A549 (cell line): Measurements from ENCODE around the gene SLC45A2. TPM values are rescaled to one million over a fixed set of nuclear protein-coding genes. Genes with fewer than 3 reads are reported as not detected.

Experiments used
- ATAC-seq, 2 experiments: fragments of 200-7000 bp in 1 of 2; fragments of >200 bp in 1 of 2; cut with Nextera tagmentation in 1 of 2; cut with Tn5 transposase in 1 of 2; 3 replicates each; pipeline versions ENCODE4 v1.8.0 to v1.9.1; 2018 to 2020; ENCODE audit warnings: mild to moderate bottlenecking in 1 of 2, moderate library complexity in 1 of 2
- CTCF ChIA-PET: fragments of 300-600 bp; sonication (Branson Sonifier 250); formaldehyde crosslinking; extraction: SDS; loops from one replicate; lab custom pipeline; 2021; ENCODE audit warnings: antibody characterized with exemption, inconsistent platforms; lab: Yijun Ruan, JAX
- POLR2A ChIA-PET: fragments of 350-600 bp; formaldehyde crosslinking; extraction: SDS; loops from one replicate; lab custom pipeline; 2021; ENCODE audit warnings: antibody characterized with exemption, inconsistent platforms; lab: Yijun Ruan, JAX
- DNase-seq, 2 experiments: peaks; one replicate each; pipeline versions ENCODE4 v3.0.0 to v3.0.0-alpha.2; 2011 to 2016; ENCODE audit warnings: low read depth in 1 of 2, low spot score in 1 of 2
- FAIRE-seq: peaks from 2 replicates; lab custom pipeline; 2011; peaks lifted over from hg19 to GRCh38; lab: Jason Lieb, UNC
- H3K27ac ChIP-seq, 2 experiments: fragments of >200 bp; sonication (Bioruptor Twin); formaldehyde crosslinking; 3 replicates each; pipeline ENCODE4 v1.5.1; 2016 to 2017
- H3K4me1 ChIP-seq: fragments of >200 bp; sonication (Bioruptor Twin); formaldehyde crosslinking; 3 replicates; pipeline ENCODE4 v1.6.1; 2016
- H3K4me2 ChIP-seq: fragments of >200 bp; sonication (Bioruptor Twin); formaldehyde crosslinking; 3 replicates; pipeline ENCODE4 v1.6.1; 2016
- H3K4me3 ChIP-seq: fragments of >200 bp; sonication (Bioruptor Twin); formaldehyde crosslinking; 3 replicates; pipeline ENCODE4 v1.5.1; 2016
- H3K9me3 ChIP-seq: fragments of >200 bp; sonication (Bioruptor Twin); formaldehyde crosslinking; 3 replicates; pipeline ENCODE4 v1.6.1; 2016
- CBX2 ChIP-seq: fragments of 200-600 bp; sonication (generic); IDR thresholded peaks from 2 replicates; pipeline ENCODE4 v1.6.1; 2016; ENCODE audit warnings: low read depth, mild to moderate bottlenecking, borderline replicate concordance
- CBX8 ChIP-seq: fragments of 200-600 bp; sonication (generic); IDR thresholded peaks from 2 replicates; pipeline ENCODE4 v1.6.1; 2016
- CTCF ChIP-seq: fragments of >200 bp; sonication (Bioruptor Twin); formaldehyde crosslinking; IDR thresholded peaks from 3 replicates; pipeline ENCODE4 v1.5.1; 2016
- E2F6 ChIP-seq: IDR thresholded peaks from 2 replicates; pipeline ENCODE4 v1.6.1; 2012; ENCODE audit warnings: low read depth, borderline replicate concordance
- EHF ChIP-seq: fragments of 250-450 bp; sonication (Bioruptor Pico); IDR thresholded peaks from 2 replicates; pipeline ENCODE4 v1.5.0; 2020; ENCODE audit warnings: mild to moderate bottlenecking
- EHMT2 ChIP-seq: fragments of 200-600 bp; sonication (generic); IDR thresholded peaks from 2 replicates; pipeline ENCODE4 v1.6.1; 2016; ENCODE audit warnings: antibody characterized with exemption, low read depth, mild to moderate bottlenecking, moderate library complexity
- FOXS1 ChIP-seq: fragments of 250-450 bp; sonication (Bioruptor Pico); IDR thresholded peaks from 2 replicates; pipeline ENCODE4 v1.5.0; 2020; ENCODE audit warnings: mild to moderate bottlenecking, moderate library complexity
- HES2 ChIP-seq: fragments of >200 bp; sonication (Bioruptor Twin); formaldehyde crosslinking; IDR thresholded peaks from 2 replicates; pipeline ENCODE4 v1.6.1; 2016
- KDM1A ChIP-seq: fragments of 200-600 bp; sonication (generic); IDR thresholded peaks from 2 replicates; pipeline ENCODE4 v1.6.1; 2016; ENCODE audit warnings: low read depth, mild to moderate bottlenecking
- KDM5A ChIP-seq: fragments of 200-600 bp; sonication (generic); IDR thresholded peaks from 2 replicates; pipeline ENCODE4 v1.6.1; 2016; ENCODE audit warnings: antibody characterized with exemption, mild to moderate bottlenecking
- MAZ ChIP-seq: fragments of 150-350 bp; IDR thresholded peaks from 2 replicates; pipeline ENCODE4 v1.6.1; 2014; ENCODE audit warnings: antibody characterized with exemption, low read depth, low read length, borderline replicate concordance
- NFE2L2 ChIP-seq: fragments of 150-350 bp; conservative IDR thresholded peaks from 2 replicates; pipeline ENCODE4 v1.6.1; 2014; ENCODE audit warnings: low read length
- NPAS2 ChIP-seq: fragments of 250-450 bp; sonication (Bioruptor Pico); IDR thresholded peaks from 2 replicates; pipeline ENCODE4 v1.8.0; 2022; ENCODE audit warnings: mild to moderate bottlenecking, moderate library complexity, borderline replicate concordance
- RARB ChIP-seq: fragments of 250-450 bp; sonication (Bioruptor Pico); IDR thresholded peaks from 2 replicates; pipeline ENCODE4 v1.8.0; 2021; ENCODE audit warnings: mild to moderate bottlenecking, moderate library complexity
- RCOR1 ChIP-seq: fragments of 150-350 bp; IDR thresholded peaks from 2 replicates; pipeline ENCODE4 v1.6.1; 2014; ENCODE audit warnings: antibody characterized with exemption, low read length, low read depth
- SMC3 ChIP-seq: fragments of >200 bp; sonication (Bioruptor Twin); formaldehyde crosslinking; IDR thresholded peaks from 3 replicates; pipeline ENCODE4 v1.6.1; 2018; ENCODE audit warnings: inconsistent platforms
- USF2 ChIP-seq: fragments of 450-650 bp; IDR thresholded peaks from 2 replicates; pipeline ENCODE4 v1.6.1; 2014; ENCODE audit warnings: antibody characterized with exemption
- ZC3H11A ChIP-seq: fragments of 450-650 bp; IDR thresholded peaks from 2 replicates; pipeline ENCODE4 v1.6.1; 2014; ENCODE audit warnings: antibody characterized with exemption, mild to moderate bottlenecking
- ZNF302 ChIP-seq: fragments of 250-450 bp; sonication (Bioruptor Pico); IDR thresholded peaks from 2 replicates; pipeline ENCODE4 v1.9.0; 2021; ENCODE audit warnings: inconsistent platforms, mild to moderate bottlenecking, moderate library complexity
- ZSCAN20 ChIP-seq: fragments of 250-450 bp; sonication (Bioruptor Pico); IDR thresholded peaks from 2 replicates; pipeline ENCODE4 v1.8.0; 2022; ENCODE audit warnings: mild to moderate bottlenecking, moderate library complexity
- WGBS: methylation state at CpG from one replicate; pipeline ENCODE4 v1.1.6; 2017; ENCODE audit errors: missing lambda C conversion rate; 5-methylcytosine and 5-hydroxymethylcytosine counted together
- polyA plus RNA-seq, 4 experiments: library from polyadenylated mRNA; depleted of rRNA in 3 of 4; stranded (reverse); fragments of >200 nt; fragmentation: RNase III in 1 of 4; extraction: RNeasy Plus Mini Kit Qiagen cat#74134 plus additional on column Dnase treatment in 1 of 4; gene quantifications; 2 replicates in 3 of 4; 3 replicates in 1 of 4; pipeline ENCODE4 v1.2.3, GENCODE V29; 2011 to 2017

The SLC45A2 gene
- polyA plus RNA-seq, 2 of the 4 experiments (the other 2 are of a cell fraction) = not detected

GRCh38 chr5:34020726-34021125 lies 36.2 kb upstream of the SLC45A2 start:
- ATAC-seq = no peak
- Histone ChIP-seq H3K4me1 (no peaks in the 10 kb centered on the region), H3K9me3 (no peaks in the 10 kb centered on the region), H3K4me3 (no peak overlapping the region), H3K4me2 (no peak overlapping the region), H3K27ac (no peak overlapping the region)
- POLR2A ChIA-PET = no interaction called here
- FAIRE-seq = no peak
- CTCF ChIA-PET = no interaction called here
- 92% methylated on average over 1 of the region's 1 CpG for WGBS
- TF ChIP-seq RCOR1 = no peak
- no peak for TF ChIP-seq RARB (CRISPR knock-in tag)
- no peak for TF ChIP-seq ZC3H11A
- TF ChIP-seq CBX2 = no peak
- no peak for TF ChIP-seq CBX8
- TF ChIP-seq CTCF = no peak
- no peak for TF ChIP-seq ZSCAN20 (CRISPR knock-in tag)
- no peak for TF ChIP-seq EHF (CRISPR knock-in tag)
- no peak for TF ChIP-seq SMC3
- no peak for TF ChIP-seq HES2
- no peak for TF ChIP-seq MAZ
- TF ChIP-seq NFE2L2 = no peak
- no peak for DNase-seq

GRCh38 chr5:34017254-34017653 lies 32.8 kb upstream of the SLC45A2 start:
- ATAC-seq (no peak), DNase-seq (no peak), FAIRE-seq (no peak)
- 61% methylated on average over 2 of the region's 2 CpGs for WGBS
- TF ChIP-seq CTCF (no peak), KDM1A (no peak), EHMT2 (no peak), USF2 (no peak), CBX2 (no peak), RCOR1 (no peak), E2F6 (no peak), FOXS1 (no peak), KDM5A (no peak), NPAS2 (no peak), ZNF302 (CRISPR knock-in tag) (no peak)
- Histone ChIP-seq H3K4me1 (no peaks in the 10 kb centered on the region), H3K4me2 (no peak overlapping the region), H3K4me3 (no peak overlapping the region), H3K27ac (no peak overlapping the region), H3K9me3 (no peaks in the 10 kb centered on the region)
- ChIA-PET POLR2A (interaction anchor here (0.6 kb wide), 1 partner anchor 9 kb away, joined by 3 read pairs; the partner anchor contains the start of gene AMACR), CTCF (interaction anchor here (1.2 kb wide), 1 partner anchor 47 kb away, joined by 3 read pairs; no protein-coding TSS in a partner anchor)
